ENCODE data around the gene CPED1.

CPED1 gene
- total RNA-seq = 6.5 to 42.8 (median 24.4) reads per million in 18 experiments

DNA sequence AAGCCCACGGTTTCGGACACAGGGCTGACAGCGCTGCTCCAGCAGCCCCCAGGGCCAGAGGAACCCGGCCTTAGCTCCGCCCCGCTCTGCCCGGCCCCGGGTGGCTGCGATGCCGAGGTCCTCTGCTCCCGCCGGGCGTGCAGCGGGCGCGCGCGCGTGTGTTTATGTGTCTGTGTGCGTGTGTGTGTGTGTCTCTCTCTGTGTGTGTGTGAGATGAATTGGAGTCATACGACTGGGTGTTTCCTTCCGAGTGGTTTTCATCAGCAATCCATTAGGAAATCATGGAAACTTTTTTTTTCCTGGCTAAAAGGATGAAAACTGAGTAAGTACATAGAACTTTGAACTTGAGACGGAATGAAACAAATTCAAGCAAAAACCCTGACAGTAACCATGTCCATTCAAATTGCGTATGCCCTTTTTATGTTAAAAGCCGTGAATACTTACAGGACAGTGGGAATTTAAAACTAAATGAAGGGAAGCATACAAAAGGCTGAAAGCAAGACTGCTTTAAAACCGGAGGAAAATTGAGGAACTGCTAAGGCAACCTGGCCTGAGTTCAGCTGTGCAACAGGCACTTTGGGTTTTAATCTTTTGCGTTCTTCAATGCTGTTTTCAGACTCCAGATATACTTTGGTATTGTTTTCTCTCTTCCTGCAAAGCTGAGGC lies at the start of gene CPED1:
TSS of gene CPED1 (plus strand) at position 121 of the 666 bp plus-strand sequence. CDS start 911 bp downstream, outside the sequence.
- DNase-seq = peak; percentile 61 to 77

DNA sequence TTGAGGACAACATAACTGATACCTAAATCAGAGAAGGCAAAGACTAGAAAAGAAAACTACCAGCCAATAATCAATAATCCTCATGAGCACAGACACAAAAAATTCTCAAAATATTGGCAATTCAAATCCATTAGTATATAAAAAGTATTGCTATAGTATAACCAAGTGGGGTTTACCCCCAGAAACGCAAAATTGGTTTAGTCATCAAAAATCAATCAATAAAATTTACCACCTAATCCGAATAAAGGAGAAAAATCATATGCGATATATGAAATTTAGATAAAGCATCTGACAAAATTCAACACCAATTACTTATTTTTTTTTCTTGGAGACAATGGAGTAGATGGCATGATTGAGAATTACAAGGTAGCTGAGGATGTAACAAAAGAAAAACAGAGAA lies 49.2 kb upstream of the CPED1 start:
- DNase-seq = no peak

DNA sequence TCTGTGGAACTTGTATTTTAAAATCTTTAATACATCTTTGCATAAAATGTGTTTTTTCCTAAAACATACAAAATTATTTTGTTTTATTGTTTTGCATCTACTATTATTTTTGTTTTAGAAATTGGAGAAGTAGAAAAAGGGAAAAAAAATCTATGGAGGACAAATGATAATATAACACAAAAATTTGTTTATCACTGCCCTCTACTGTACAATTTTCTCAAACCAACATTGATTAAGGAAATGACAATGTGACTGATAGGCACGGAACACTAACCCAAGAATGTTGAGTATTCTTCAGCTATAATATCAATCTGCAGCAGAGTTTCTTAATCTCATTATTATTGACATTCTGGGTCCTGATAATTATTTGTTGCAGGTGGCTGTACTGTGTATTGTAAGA lies 47.4 kb upstream of the CPED1 start:
- DNase-seq = peak; percentile 1 to 54

DNA sequence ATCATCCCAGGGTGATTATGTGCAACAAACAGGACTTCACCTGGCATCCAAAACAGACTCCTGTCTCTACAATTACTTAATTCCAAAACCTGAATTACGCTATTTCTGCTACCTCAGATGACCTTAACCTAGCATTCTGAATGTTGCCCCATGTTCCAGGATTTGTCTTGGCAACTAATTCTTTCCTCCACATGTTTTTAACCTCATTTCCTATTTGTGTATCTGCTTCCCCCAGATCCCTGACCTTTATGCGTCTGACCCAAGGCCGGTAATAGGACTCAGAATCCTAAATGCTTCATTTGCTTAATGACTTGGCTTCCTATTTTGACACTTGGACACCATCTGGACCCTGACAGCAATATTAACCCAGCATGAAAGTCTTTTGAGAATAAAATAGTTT lies 46.7 kb upstream of the CPED1 start:
- DNase-seq = no peak

DNA sequence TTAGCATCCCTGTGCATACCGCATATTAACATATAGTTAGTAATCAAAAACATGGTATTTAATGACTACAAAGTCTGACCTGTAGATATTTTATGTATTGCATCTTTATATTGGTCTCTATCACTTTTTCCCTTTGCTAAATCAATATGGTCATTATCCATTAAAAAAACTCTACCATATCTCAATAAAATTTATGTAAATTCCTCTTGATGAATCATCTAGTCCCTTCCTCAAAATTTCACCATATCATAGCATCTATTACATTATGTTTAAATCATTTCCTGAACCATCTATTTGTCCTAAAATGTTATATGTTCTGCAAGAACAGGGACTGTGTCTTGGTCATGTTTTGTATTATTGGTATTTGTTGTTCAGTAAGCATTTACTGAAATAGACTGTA lies 45.6 kb upstream of the CPED1 start:
- no peak for DNase-seq

DNA sequence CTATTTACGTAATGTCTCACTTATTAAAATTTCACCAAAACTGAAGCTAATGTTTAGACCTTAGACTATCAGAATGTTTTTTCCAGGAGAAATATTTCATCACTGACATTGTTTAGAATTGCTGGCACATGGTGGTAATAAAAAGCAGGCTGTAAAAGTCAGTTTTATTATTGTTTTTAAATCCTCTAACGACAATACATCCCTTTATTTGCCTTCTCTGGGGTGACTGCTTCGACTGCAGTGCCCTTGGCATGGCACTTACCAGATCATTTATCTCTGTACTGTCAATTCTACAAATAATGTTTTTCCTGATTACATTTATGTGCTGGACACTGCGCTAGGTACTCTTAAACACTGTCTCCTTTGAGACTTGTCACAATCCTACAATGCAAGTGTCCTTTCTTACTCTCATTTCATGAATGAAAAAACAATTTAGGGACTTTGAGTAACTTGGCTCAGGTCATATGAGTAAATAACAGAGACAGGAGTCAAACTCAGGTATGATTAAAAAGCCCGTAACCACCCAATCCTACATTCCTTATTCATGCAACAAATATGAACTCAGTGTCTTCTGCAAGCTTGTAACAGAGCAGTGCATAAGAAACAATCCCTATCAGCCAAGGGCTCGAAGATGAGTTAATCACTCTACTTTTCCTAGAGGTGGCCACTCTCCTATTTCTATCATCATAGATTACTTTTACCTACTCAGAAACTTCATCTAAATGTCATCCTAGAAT lies 43.5 kb upstream of the CPED1 start:
- no peak for DNase-seq

DNA sequence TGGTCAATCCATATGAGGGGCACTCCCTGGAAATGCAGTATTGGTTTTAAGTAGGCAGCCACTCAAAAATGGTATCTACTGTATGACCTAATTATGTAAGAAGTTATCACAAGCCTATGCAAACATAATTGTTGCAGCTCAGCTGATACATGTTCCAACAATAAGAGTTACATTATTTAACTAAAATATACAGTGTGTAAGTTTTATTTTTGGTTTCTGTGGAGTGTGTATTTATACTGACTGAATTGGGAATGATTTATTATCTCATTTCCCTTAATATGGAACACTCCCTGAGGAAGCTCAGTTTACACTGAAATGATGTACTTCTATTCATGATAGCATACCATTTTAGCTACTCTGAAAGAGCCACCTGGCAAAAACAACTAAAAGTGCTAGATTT lies 40.5 kb upstream of the CPED1 start:
- no peak for DNase-seq

DNA sequence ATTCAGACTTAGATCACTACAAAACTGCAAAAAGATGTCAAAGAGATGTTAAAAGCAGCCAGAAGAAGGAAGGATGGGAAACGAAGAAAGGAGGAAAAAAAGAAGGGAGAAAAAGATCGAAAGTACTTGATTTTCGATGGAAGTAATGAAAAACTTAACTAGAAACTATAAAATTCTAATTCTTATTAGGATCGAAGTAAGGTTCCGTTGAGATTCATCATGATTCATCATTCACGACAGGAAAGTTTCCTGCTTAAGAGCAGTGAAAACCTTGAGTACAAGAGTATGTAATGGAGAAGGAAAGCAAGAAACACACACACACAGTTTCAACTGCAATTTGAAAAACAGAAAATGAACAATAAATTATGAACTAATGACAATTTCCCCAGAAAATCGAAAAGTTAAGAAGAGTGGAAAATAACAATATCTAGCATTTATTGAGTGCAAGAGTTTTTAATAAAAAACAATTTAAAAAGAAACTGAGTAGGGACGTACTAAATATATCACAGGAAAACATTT lies 39.1 kb upstream of the CPED1 start:
- no peak for DNase-seq

DNA sequence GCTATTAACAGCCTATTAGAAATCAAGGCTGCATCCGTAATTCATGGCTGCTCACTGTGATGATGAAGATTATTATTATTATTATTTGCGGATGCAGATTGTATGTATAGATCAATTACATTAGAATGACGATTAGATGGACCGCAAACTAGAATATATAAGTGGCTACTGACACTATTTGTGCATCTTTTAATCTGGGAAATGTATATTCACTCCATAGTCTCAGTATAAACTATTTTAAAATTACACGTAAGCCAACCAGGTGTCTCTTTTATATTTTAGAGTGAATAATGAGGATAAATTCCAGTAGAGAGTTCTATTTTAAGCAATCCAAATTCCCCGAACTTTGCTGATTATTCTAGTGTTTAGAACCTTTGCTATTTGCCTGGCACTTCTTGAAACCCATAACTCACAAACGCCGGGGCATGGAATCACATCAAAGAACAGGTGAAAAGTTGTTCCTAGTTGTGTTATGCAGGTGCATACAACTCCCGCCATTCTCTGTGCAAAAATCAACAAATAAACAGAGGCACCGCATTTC lies 38.4 kb upstream of the CPED1 start:
- no peak for DNase-seq

DNA sequence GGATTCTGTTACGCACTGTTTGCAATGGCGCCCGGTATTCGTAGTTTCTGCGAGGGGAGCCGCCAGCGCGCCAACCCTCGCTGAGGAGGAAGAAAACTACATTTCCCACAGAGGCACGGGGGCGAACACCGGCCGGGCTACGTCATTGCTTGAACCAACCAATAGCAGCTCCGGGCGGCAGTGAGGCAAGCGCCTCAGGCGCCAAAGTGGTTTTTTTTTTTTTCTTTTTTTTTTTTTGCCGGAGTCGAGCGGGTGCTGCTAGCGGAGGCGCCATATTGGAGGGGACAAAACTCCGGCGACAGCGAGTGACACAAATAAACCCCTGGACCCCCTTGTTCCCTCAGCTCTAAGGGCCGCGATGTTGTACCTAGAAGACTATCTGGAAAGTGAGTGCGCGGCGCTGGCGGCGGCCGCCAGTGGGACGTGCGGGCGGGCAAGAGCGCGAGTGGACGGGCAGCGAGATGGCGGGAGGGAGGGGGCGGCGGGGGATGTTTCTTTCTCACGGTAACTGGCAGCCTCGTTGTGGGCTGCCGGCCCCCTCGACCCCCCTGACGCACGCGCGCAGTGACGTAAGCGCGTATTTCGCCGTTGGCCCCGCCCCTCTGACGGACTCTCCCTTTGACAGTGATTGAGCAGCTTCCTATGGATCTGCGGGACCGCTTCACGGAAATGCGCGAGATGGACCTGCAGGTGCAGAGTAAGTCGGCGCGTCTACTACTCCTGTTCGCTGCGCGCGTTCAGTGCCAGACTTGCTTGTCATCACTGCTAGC lies 37.8 kb upstream of the CPED1 start, which contains the start of gene ING3:
TSS of gene ING3 (plus strand) at position 239 of the 770 bp plus-strand sequence. CDS start at position 359, 120 bp downstream.
- peak; percentile 98 to 99 for DNase-seq

DNA sequence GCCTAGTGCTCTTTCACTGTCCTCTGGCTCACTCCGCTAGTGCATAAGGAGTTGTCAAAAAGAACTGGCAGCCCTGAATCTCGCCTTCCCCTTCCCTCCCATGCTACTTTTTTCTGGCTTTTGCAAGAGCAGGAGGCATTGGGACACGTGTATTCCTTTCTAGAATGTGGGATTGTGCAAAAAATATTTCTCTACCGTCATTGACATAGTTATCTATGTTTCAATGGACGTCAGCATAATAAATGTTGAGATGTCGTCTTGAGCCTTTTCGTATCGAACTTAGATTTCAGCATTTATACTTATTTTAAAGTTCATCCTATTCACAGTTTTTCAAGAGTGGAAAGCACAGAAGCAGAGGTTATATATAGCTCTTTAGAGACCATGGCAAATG lies 37.2 kb upstream of the CPED1 start:
- no peak for DNase-seq

DNA sequence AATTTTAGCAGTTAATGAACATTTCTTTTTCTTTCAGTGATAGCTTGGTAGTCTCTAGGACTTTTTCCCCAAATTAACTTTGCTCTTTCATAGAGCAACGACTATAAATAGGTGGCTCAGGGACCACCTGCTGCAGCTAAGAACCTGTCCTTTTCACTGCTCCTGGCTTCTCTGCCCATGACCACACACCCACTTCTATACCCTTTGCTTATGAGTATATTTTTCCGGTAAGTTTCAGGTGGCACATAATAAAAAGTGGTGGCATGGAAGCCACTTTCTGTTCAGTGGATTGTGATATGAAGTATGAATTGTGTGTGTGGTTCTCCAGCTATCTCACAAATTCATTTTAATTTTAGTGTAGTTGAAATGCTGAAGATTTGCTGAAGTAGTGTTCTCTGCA lies 36.7 kb upstream of the CPED1 start:
- DNase-seq = no peak

DNA sequence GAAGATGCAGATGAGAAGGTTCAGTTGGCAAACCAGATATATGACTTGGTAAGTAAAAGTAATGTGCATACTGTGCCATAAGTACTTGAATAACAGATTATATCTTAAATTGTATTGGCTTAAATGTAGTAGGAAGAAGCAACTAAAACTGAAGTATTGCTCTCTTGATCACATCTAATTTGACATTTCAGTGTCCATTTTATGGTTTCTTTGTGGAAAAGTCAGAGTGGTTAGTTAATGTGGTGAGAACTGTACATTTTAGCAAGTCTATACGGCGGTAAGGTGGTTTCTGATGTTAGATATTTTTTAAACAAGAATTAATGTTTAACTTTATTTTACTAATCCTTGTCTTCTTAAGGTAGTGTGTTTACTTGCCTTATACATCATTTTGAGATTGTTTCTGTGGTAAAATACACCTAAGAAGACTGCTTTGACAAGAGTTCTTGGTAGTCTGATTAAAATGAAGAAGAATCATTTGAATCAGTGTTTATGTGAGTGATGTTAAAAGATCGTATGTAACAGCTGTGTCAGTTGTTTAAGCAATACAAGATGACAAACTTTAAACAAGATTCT lies 32.8 kb upstream of the CPED1 start:
- no peak for DNase-seq

DNA sequence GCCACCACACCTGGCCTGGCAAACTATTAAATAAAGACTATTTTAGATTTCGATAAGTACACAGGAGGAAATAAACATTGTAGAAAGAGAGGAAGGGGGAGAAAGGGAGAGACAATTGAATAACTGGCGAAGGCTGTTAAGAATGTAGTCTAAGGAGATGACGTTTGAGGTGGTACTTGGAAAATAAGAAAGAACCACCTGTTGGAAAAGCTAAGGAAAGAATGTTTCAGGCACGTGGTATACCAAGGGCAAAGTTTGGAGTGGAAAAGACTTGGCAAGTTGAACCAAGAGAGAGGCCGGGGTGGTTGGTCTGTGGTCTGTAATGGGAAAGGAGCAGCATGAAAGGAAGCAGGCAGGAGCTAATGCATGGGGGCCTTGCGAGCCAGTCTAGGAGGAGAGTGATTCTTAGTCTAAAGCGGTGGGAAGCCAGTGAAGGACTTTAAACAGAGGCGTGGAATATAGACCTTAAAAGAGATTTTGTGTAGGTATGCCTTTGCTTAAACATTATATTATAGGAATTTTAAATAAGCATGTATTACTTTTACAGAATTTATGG lies 28.5 kb upstream of the CPED1 start:
- no peak for DNase-seq

DNA sequence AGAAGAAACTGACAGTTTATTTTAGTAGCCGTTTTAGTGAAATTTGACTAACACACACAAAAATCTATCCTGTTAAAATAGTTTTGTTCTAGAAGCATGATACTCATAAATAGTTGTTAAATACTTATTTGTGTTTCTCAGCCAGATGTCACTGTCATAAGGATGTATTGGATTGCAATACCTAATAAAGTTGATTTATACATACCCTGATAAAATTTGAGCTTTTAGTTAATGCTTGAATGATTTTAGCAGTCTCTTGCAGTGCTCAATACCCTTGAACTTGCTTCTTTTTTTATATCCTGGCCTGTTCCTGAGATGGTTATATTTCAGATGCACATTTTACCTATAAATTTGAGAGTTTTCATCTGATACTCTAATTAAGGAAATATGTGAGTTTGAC lies 27.8 kb upstream of the CPED1 start:
- no peak for DNase-seq

DNA sequence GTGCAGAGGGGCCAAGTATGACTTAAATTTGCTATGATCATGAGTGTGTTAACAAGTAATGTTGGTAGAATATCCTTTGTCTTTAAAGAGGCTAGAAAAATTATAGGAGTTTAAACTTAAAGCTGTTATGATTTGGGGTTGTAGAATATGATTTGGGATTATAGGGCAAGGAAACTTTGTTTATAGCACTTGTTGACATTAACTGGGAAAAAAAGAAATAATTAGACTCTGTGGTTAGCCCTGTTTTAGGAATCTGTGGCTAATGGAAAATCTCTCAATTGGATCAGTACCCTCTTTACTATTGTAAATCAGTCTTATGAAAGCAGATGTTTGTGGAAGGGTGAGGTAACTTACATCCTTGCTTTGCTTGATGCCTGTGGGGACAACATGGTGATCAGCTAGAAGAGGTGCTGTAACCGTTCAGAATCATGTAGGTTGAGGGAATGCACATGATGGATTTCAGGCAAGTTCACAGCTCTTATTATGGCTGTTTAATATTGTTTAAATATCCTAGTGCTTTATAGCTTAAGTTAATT lies 26.8 kb upstream of the CPED1 start:
- no peak for DNase-seq

DNA sequence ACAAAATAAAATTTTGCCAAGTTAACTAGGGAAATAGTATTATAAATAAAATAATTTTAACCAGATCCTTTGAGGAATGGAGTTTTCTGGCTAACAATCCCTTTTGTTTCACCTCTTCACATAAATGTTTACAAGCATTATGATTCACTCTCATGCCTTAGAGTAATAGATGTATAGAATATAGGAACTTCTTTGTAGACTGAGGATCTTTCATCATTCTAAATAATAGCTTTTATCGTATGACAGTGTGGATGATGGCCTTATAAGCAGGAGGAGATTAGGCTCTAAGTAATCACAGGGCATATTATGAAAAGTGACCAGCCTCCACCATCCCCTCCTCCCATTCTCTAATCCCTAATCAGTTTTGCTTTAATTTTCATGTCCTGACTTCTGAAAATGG lies 24.4 kb upstream of the CPED1 start:
- no peak for DNase-seq

DNA sequence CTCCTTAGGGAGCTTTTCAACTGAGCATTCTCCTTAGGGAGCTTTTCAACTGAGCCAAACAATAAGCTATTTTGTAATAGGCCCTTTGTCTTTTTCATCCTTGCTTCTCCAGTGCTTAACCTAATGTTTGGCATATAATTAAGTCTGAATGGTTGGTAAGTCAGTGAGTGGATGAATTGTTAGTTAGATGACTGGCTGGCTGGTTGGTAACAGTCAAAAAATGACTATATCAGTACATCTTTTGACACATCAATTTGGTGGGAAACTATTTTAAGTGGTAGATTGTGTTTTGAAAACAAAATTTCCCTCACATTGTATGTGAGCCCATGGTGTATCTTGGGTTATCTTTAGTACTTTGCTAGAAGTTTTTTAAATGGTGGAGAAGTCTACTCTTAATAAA lies 21.6 kb upstream of the CPED1 start:
- DNase-seq = no peak

DNA sequence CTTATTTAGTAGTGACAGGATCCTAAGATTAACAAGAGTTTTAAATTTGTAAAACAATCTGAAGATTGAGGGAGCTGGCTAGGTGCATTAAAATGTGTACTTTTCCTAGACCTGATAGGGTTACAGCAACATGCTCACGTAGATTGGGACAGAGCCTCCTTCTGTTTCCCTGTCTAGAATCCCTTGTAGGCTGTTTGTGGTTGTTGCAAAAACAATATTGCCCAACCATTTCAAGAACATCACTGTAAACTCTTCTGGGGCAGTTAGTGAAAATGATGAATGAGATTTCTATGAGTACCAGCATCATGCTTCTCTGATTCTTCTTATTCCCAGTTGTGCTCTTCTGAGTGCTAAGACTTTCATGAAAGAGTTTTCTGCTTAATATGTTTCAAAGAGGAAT lies 14.7 kb upstream of the CPED1 start:
- peak; percentile 24 to 46 for DNase-seq

DNA sequence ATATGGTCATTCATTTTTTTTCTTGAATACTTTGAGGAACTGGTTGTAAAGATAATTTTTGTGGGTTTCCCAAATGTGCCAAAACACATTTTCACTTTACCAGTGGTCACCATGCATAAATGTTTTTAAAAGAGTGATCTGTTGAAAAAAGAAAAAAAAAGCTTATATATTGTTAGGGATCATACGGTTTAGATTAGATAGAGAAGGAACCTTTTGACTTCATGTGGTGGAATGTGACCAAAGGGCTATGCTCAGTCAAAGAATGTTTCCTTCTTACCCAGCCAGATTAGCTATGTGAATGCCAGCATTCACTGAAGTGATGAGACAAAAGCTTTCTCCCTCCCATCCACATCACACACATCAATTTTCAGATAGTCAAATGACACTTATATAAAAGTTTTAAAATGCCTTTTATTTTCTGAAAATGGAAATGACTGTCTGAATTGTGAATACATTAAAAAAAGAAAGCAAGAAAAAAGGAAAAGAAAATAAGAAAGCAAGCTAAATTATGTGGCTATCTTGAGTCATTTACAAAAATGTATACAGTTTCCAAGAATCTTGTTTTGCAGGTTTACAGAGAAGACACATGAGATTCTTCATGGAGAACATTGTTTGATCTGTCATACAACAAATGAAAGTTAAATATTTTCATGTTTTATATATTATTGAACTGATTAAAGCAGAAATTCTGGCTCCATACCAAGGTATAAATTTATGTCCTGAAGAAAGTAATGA lies 8.6 kb upstream of the CPED1 start:
- no peak for DNase-seq

DNA sequence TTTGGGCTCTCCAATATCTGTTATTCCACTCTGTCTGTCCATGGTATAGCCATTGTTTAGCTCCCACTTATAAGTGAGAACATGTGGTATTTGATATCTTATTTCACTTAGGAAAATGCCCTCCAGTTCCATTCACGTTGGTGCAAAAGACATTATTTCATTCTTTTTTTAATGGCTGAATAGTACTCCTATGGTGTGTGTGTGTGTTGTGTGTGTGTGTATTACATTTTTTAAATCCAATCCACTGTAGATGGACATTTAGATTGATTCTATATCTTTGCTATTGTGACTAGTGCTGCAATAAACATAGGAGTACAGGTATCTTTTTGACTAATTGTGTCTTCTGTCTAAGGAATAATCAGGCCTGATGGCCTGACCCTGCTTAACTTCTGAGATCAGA lies 7.4 kb upstream of the CPED1 start:
- DNase-seq = no peak
